HL-60 (cell line): ENCODE data around the gene RAB5B.

Experiments used
- CTCF ChIP-seq: IDR thresholded peaks from one replicate; pipeline ENCODE4 v1.5.1; 2011; ENCODE audit warnings: low read length, control low read depth, inconsistent platforms; ENCODE audit not compliant: insufficient read depth
- GABPA ChIP-seq: IDR thresholded peaks from 2 replicates; pipeline ENCODE4 v1.6.1; 2012; ENCODE audit warnings: low read depth
- TF ChIP-seq, protein P1 (sequence below): IDR thresholded peaks from 2 replicates; pipeline ENCODE4 v1.6.1; 2012; ENCODE audit warnings: low read depth; ENCODE audit not compliant: insufficient replicate concordance

DNA sequence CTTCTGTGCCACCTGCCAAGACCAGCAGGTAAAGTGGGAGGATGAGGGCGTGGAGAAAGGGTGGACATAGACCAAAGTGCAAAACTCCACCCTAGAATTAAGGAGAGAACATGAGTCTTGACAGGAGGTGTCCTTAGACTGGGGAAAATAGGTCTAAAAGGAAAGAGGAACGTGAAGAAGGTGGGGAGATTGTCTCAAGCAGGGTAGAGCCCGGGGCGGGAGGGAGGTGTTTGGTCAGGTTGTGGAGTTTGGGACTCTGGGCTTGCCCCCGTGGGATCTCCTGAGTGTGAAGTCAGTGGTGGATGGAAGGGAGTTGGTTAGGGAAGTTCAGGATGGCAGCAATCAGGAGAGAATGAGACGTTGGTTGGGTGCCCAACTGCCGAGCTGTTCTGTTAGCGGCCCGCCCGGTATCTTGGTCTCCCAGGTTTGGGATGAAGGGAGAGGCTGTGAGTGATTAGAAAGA, 42.5 kb upstream of the RAB5B start:
- TF ChIP-seq CTCF (no peak), GABPA (no peak)
- TF ChIP-seq, protein P1, sequence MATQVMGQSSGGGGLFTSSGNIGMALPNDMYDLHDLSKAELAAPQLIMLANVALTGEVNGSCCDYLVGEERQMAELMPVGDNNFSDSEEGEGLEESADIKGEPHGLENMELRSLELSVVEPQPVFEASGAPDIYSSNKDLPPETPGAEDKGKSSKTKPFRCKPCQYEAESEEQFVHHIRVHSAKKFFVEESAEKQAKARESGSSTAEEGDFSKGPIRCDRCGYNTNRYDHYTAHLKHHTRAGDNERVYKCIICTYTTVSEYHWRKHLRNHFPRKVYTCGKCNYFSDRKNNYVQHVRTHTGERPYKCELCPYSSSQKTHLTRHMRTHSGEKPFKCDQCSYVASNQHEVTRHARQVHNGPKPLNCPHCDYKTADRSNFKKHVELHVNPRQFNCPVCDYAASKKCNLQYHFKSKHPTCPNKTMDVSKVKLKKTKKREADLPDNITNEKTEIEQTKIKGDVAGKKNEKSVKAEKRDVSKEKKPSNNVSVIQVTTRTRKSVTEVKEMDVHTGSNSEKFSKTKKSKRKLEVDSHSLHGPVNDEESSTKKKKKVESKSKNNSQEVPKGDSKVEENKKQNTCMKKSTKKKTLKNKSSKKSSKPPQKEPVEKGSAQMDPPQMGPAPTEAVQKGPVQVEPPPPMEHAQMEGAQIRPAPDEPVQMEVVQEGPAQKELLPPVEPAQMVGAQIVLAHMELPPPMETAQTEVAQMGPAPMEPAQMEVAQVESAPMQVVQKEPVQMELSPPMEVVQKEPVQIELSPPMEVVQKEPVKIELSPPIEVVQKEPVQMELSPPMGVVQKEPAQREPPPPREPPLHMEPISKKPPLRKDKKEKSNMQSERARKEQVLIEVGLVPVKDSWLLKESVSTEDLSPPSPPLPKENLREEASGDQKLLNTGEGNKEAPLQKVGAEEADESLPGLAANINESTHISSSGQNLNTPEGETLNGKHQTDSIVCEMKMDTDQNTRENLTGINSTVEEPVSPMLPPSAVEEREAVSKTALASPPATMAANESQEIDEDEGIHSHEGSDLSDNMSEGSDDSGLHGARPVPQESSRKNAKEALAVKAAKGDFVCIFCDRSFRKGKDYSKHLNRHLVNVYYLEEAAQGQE = no peak
